HPDE6-E6E7 (cell line): ENCODE measurements around the gene EFNA1.
"Not testable (repeated sequence)": the region's sequence is repeated elsewhere in the genome, so short reads cannot be mapped to it uniquely, and the experiment has no call there.

Experiments
- DNase-seq: peaks from one replicate; pipeline ENCODE4 v3.0.0; 2011; ENCODE audit warnings: missing footprints; ENCODE audit errors: extremely low spot score

The EFNA1 gene

GRCh38 chr1:155145491-155145890, 17.8 kb downstream of the EFNA1 start:
- no peak for DNase-seq

- not testable (repeated sequence) for DNase-seq
Observed at GRCh38 chr1:155155996-155156643, 28.4 kb downstream of the EFNA1 start.

GRCh38 chr1:155158991-155159390, 31.3 kb downstream of the EFNA1 start:
- no peak for DNase-seq

- DNase-seq: no peak
Observed at GRCh38 chr1:155160128-155160527, 32.5 kb downstream of the EFNA1 start.

GRCh38 chr1:155162631-155163030, 35.0 kb downstream of the EFNA1 start:
- DNase-seq: not testable (repeated sequence)

GRCh38 chr1:155163785-155164184, 36.1 kb downstream of the EFNA1 start:
- not testable (repeated sequence) for DNase-seq

GRCh38 chr1:155164625-155165024, 36.9 kb downstream of the EFNA1 start:
- not testable (repeated sequence) for DNase-seq

GRCh38 chr1:155166051-155166470, 38.4 kb downstream of the EFNA1 start:
- no peak for DNase-seq

- no peak for DNase-seq
Observed at GRCh38 chr1:155166471-155167165, 38.9 kb downstream of the EFNA1 start.

- peak; percentile 61 for DNase-seq
Observed at GRCh38 chr1:155167166-155168104, 39.8 kb downstream of the EFNA1 start.

- not testable (repeated sequence) for DNase-seq
Observed at GRCh38 chr1:155168105-155168445, 40.4 kb downstream of the EFNA1 start.

GRCh38 chr1:155168456-155169210, 41.0 kb downstream of the EFNA1 start:
- DNase-seq: no peak

GRCh38 chr1:155169541-155169940, 41.9 kb downstream of the EFNA1 start:
- no peak for DNase-seq

GRCh38 chr1:155170101-155170785, 42.6 kb downstream of the EFNA1 start:
- no peak for DNase-seq

- no peak for DNase-seq
Observed at GRCh38 chr1:155170806-155171205, 43.1 kb downstream of the EFNA1 start.

GRCh38 chr1:155171836-155172731, 44.4 kb downstream of the EFNA1 start:
- DNase-seq: no peak

- peak; percentile 97 for DNase-seq
Observed at GRCh38 chr1:155172732-155173477, 45.2 kb downstream of the EFNA1 start, which contains the start of gene KRTCAP2. KRTCAP2 (minus strand) TSS chr1:155173304; CDS start chr1:155173224, 80 bp downstream.

- no peak for DNase-seq
Observed at GRCh38 chr1:155173478-155174323, 46.0 kb downstream of the EFNA1 start, which contains the start of gene TRIM46. TRIM46 (plus strand) TSS chr1:155173849; CDS start chr1:155173967, 118 bp downstream.
